HuH-7 (cell line): ENCODE measurements around the gene PAGR1.
A peak's percentile ranks its signal among the peaks of the same experiment; 100 is the strongest.
"Not testable (repeated sequence)": the region's sequence is repeated elsewhere in the genome, so short reads cannot be mapped to it uniquely, and the experiment has no call there.

Experiments used
- DNase-seq: peaks from one replicate; pipeline ENCODE4 v3.0.0; 2011; ENCODE audit warnings: low spot score

Gene PAGR1

GRCh38 chr16:29815793-29816693 lies at the start of gene PAGR1:
Gene PAGR1 (plus strand): TSS chr16:29816152. CDS start chr16:29816526, 374 bp downstream.
- DNase-seq: peak; percentile 96

GRCh38 chr16:29766571-29766970 lies 49.4 kb upstream of the PAGR1 start:
- DNase-seq: no peak

GRCh38 chr16:29767062-29767461 lies 48.9 kb upstream of the PAGR1 start:
- DNase-seq: no peak

- no peak for DNase-seq
Measured at GRCh38 chr16:29769507-29769906, 46.4 kb upstream of the PAGR1 start.

- DNase-seq: no peak
Measured at GRCh38 chr16:29770250-29770929, 45.6 kb upstream of the PAGR1 start.

- DNase-seq: not testable (repeated sequence)
Measured at GRCh38 chr16:29772330-29772729, 43.6 kb upstream of the PAGR1 start.

GRCh38 chr16:29774730-29775129 lies 41.2 kb upstream of the PAGR1 start:
- no peak for DNase-seq

- DNase-seq: no peak
Measured at GRCh38 chr16:29775742-29776408, 40.1 kb upstream of the PAGR1 start.

- DNase-seq: no peak
Measured at GRCh38 chr16:29777576-29778350, 38.2 kb upstream of the PAGR1 start, which contains the start of gene ZG16. Gene ZG16 (plus strand): TSS chr16:29778256. CDS start chr16:29779267, 1,011 bp downstream.

GRCh38 chr16:29779474-29779873 lies 36.5 kb upstream of the PAGR1 start:
- no peak for DNase-seq

- not testable (repeated sequence) for DNase-seq
Measured at GRCh38 chr16:29783094-29783953, 32.6 kb upstream of the PAGR1 start.

GRCh38 chr16:29784157-29784556 lies 31.8 kb upstream of the PAGR1 start:
- DNase-seq: no peak

- peak; percentile 63 for DNase-seq
Measured at GRCh38 chr16:29784901-29785500, 31.0 kb upstream of the PAGR1 start.

- DNase-seq: not testable (repeated sequence)
Measured at GRCh38 chr16:29787155-29787554, 28.8 kb upstream of the PAGR1 start.

- no peak for DNase-seq
Measured at GRCh38 chr16:29789775-29790182, 26.2 kb upstream of the PAGR1 start.

GRCh38 chr16:29790183-29790948 lies 25.6 kb upstream of the PAGR1 start, which contains the start of gene KIF22:
Gene KIF22 (plus strand): TSS chr16:29790751. CDS start chr16:29790760, 9 bp downstream.
- peak; percentile 99 for DNase-seq

- DNase-seq: no peak
Measured at GRCh38 chr16:29790949-29791844, 24.8 kb upstream of the PAGR1 start.
